Gastroesophageal sphincter (tissue), 3 donors: ENCODE data around the gene TSPAN32.

Source experiments
- EP300 ChIP-seq: sonication (generic); formaldehyde crosslinking; IDR thresholded peaks from one replicate; pipeline ENCODE4 v1.6.1; 2017; ENCODE audit warnings: antibody characterized with exemption, mild to moderate bottlenecking
- TF ChIP-seq, protein P1 (sequence below), 4 experiments: fragments of 200-600 bp in 2 of 4; fragments of 450-650 bp in 2 of 4; sonication (generic) in 1 of 4; IDR thresholded peaks; one replicate each; pipeline ENCODE4 v1.5.1; 2017 to 2019; ENCODE audit warnings: antibody characterized with exemption in 4 of 4, mild to moderate bottlenecking in 2 of 4, moderate library complexity in 2 of 4

DNA sequence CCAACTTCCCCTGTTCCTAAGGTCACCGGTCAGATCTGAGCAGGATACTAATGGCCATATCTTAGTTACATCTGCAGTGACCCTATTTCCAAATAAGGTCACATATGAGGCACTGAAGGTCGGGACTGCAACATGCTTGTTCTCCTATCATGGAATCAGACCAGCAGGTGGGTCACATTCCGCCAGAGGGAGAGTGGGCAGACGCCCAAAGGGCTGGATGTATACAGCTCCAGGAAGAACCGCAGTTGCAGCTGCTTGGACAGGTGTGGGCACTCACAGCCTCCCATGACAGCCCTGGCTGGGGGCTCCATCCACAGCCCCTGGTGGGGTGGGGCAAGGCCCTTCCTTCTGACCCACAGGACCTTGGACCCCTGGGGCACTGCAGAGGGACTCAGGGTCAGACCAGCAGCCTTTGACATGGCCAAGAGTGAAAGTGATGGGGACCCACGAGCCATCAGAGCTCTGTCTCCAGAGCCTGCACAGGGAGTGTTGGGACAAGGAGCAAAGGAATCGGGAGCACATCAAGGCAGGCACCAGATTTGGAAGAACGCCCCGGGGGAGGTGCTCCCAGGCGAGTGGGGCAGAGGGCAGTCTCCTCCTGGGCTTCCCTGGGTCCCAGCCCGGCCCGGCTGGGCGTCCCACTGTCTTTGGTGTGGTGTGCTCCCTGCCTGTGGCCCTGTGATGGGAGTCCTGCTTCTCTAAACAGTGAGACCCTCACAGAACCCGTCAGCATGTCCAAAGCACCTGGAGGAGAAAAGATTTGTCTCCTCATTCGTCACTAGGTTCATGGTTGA, 62.0 kb downstream of the TSPAN32 start:
- TF ChIP-seq, protein P1, sequence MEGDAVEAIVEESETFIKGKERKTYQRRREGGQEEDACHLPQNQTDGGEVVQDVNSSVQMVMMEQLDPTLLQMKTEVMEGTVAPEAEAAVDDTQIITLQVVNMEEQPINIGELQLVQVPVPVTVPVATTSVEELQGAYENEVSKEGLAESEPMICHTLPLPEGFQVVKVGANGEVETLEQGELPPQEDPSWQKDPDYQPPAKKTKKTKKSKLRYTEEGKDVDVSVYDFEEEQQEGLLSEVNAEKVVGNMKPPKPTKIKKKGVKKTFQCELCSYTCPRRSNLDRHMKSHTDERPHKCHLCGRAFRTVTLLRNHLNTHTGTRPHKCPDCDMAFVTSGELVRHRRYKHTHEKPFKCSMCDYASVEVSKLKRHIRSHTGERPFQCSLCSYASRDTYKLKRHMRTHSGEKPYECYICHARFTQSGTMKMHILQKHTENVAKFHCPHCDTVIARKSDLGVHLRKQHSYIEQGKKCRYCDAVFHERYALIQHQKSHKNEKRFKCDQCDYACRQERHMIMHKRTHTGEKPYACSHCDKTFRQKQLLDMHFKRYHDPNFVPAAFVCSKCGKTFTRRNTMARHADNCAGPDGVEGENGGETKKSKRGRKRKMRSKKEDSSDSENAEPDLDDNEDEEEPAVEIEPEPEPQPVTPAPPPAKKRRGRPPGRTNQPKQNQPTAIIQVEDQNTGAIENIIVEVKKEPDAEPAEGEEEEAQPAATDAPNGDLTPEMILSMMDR (IDR thresholded peaks at IDR 0.05) = no peak
- TF ChIP-seq EP300 = no peak
